GM23338 (cell line): ENCODE results near the gene RYR3. TPM values are rescaled to one million over a fixed set of nuclear protein-coding genes. Genes with fewer than 3 reads are reported as not detected.

Source experiments
- ATAC-seq: fragments of 200-7000 bp; cut with Tn5 transposase; 3 replicates; pipeline ENCODE4 v1.9.1; 2020
- DNase-seq: peaks from one replicate; pipeline ENCODE4 v3.0.0-alpha.2; 2015; ENCODE audit warnings: low spot score
- H2AFZ ChIP-seq: fragments of 200-600 bp; sonication (generic); 2 replicates; pipeline ENCODE4 v1.8.0; 2016; ENCODE audit warnings: antibody characterized with exemption, mild to moderate bottlenecking, moderate library complexity
- H3F3A ChIP-seq: fragments of 200-600 bp; sonication (generic); replicated peaks from 2 replicates; pipeline ENCODE4 v1.8.0; 2017; ENCODE audit warnings: antibody characterized with exemption, mixed run types, low read depth
- H3K27ac ChIP-seq: fragments of 200-600 bp; sonication (generic); 2 replicates; pipeline ENCODE4 v1.6.1; 2016; ENCODE audit warnings: low read depth
- H3K27me3 ChIP-seq: fragments of 200-600 bp; sonication (generic); 2 replicates; pipeline ENCODE4 v1.8.0; 2016; ENCODE audit warnings: mild to moderate bottlenecking, mixed run types, moderate library complexity; ENCODE audit not compliant: insufficient read depth
- H3K36me3 ChIP-seq: fragments of 200-600 bp; sonication (generic); 2 replicates; pipeline ENCODE4 v1.8.0; 2016; ENCODE audit warnings: mild to moderate bottlenecking; ENCODE audit not compliant: insufficient read depth
- H3K4me1 ChIP-seq: fragments of 200-600 bp; sonication (generic); 2 replicates; pipeline ENCODE4 v1.8.0; 2016; ENCODE audit warnings: mild to moderate bottlenecking, moderate library complexity; ENCODE audit not compliant: insufficient read depth
- H3K4me2 ChIP-seq: fragments of 200-600 bp; sonication (generic); 2 replicates; pipeline ENCODE4 v1.7.1; 2017; ENCODE audit warnings: mixed run types
- H3K4me3 ChIP-seq: fragments of 200-600 bp; sonication (generic); 2 replicates; pipeline ENCODE4 v1.6.1; 2016; ENCODE audit warnings: mixed run types
- H3K79me2 ChIP-seq: fragments of 200-600 bp; sonication (generic); replicated peaks from 2 replicates; pipeline ENCODE4 v1.8.0; 2017; ENCODE audit warnings: mild to moderate bottlenecking; ENCODE audit not compliant: insufficient read depth
- H3K9me2 ChIP-seq: fragments of 200-600 bp; sonication (generic); 2 replicates; pipeline ENCODE4 v1.8.0; 2017; ENCODE audit not compliant: insufficient read depth
- H4K20me1 ChIP-seq: fragments of 200-600 bp; sonication (generic); replicated peaks from 2 replicates; pipeline ENCODE4 v1.8.0; 2017; ENCODE audit warnings: mild to moderate bottlenecking; ENCODE audit not compliant: insufficient read depth
- H3K27ac Mint-ChIP-seq: 2 replicates; pipeline ENCODE4 v1.8.0; 2020; ENCODE audit warnings: inconsistent platforms, mild to moderate bottlenecking, moderate library complexity, mixed read lengths
- H3K27me3 Mint-ChIP-seq: 3 replicates; pipeline ENCODE4 v1.8.0; 2022; ENCODE audit warnings: low read depth, mild to moderate bottlenecking, moderate library complexity, mixed read lengths, inconsistent platforms; ENCODE audit not compliant: insufficient read depth, poor library complexity
- H3K36me3 Mint-ChIP-seq: 3 replicates; pipeline ENCODE4 v1.8.0; 2021; ENCODE audit warnings: low read depth, mild to moderate bottlenecking, inconsistent platforms, moderate library complexity, mixed read lengths
- H3K4me1 Mint-ChIP-seq: 3 replicates; pipeline ENCODE4 v1.8.0; 2020; ENCODE audit warnings: mild to moderate bottlenecking, inconsistent platforms, mixed read lengths
- H3K4me3 Mint-ChIP-seq: 3 replicates; pipeline ENCODE4 v1.8.0; 2021; ENCODE audit warnings: moderate library complexity, mild to moderate bottlenecking, inconsistent platforms, mixed read lengths
- H3K9me3 Mint-ChIP-seq: 3 replicates; pipeline ENCODE4 v1.8.0; 2020; ENCODE audit warnings: moderate library complexity, mild to moderate bottlenecking, inconsistent platforms, mixed read lengths
- CREB1 ChIP-seq: fragments of 250-450 bp; sonication (Bioruptor Pico); IDR thresholded peaks from 2 replicates; pipeline ENCODE4 v1.5.0; 2020; ENCODE audit warnings: low read depth, mild to moderate bottlenecking, moderate library complexity
- CTCF ChIP-seq, 2 experiments: fragments of 200-600 bp in 1 of 2; sonication (generic) in 1 of 2; conservative IDR thresholded peaks; 2 replicates each; pipeline versions ENCODE4 v1.5.1 to v1.6.1; 2016 to 2017; ENCODE audit warnings: antibody characterized with exemption in 2 of 2, low read depth in 2 of 2, mild to moderate bottlenecking in 2 of 2, moderate library complexity in 1 of 2
- ETS1 ChIP-seq: IDR thresholded peaks from 2 replicates; pipeline ENCODE4 v1.6.1; 2016; ENCODE audit warnings: antibody characterized with exemption
- EZH2 ChIP-seq: fragments of 200-600 bp; sonication (generic); IDR thresholded peaks from one replicate; pipeline ENCODE4 v1.8.0; 2017; ENCODE audit warnings: antibody characterized with exemption, mild to moderate bottlenecking, low read depth; ENCODE audit not compliant: unreplicated experiment
- EZH2phosphoT487 ChIP-seq: fragments of 200-600 bp; sonication (generic); IDR thresholded peaks from one replicate; pipeline ENCODE4 v1.8.1; 2018; ENCODE audit warnings: antibody characterized with exemption; ENCODE audit not compliant: unreplicated experiment
- JUNB ChIP-seq: IDR thresholded peaks from one replicate; pipeline ENCODE4 v1.6.1; 2016; ENCODE audit warnings: antibody characterized with exemption; ENCODE audit not compliant: unreplicated experiment
- NANOG ChIP-seq: IDR thresholded peaks from 2 replicates; pipeline ENCODE4 v1.6.1; 2016; ENCODE audit warnings: antibody characterized with exemption, borderline replicate concordance
- POLR2AphosphoS5 ChIP-seq: IDR thresholded peaks from 2 replicates; pipeline ENCODE4 v1.6.1; 2016; ENCODE audit warnings: antibody characterized with exemption, low read depth
- REST ChIP-seq: IDR thresholded peaks from one replicate; pipeline ENCODE4 v1.6.1; 2018; ENCODE audit warnings: antibody characterized with exemption; ENCODE audit not compliant: unreplicated experiment
- STAT1 ChIP-seq: IDR thresholded peaks from one replicate; pipeline ENCODE4 v1.6.1; 2016; ENCODE audit warnings: antibody characterized with exemption; ENCODE audit not compliant: unreplicated experiment
- ZNF114 ChIP-seq: fragments of 250-450 bp; sonication (Bioruptor Pico); IDR thresholded peaks from 2 replicates; pipeline ENCODE4 v1.5.0; 2020; ENCODE audit warnings: mild to moderate bottlenecking, moderate library complexity
- ZNF331 ChIP-seq: fragments of 250-450 bp; sonication (Bioruptor Pico); IDR thresholded peaks from 2 replicates; pipeline ENCODE4 v1.5.0; 2020; ENCODE audit warnings: low read depth, mild to moderate bottlenecking, moderate library complexity
- ZNF462 ChIP-seq: fragments of 250-450 bp; sonication (Bioruptor Pico); IDR thresholded peaks from 2 replicates; pipeline ENCODE4 v1.5.0; 2020; ENCODE audit warnings: mild to moderate bottlenecking, moderate library complexity
- polyA plus RNA-seq: library from polyadenylated mRNA; unstranded; fragments of >200 nt; fragmentation: Nextera tagmentation; extraction: Ambion mirVana; gene quantifications from 2 replicates; pipeline ENCODE4 v1.2.1, GENCODE V29; 2016
- total RNA-seq: library from RNA; depleted of rRNA; stranded (reverse); fragments of >200 nt; shearing (Covaris generic); gene quantifications from 2 replicates; pipeline ENCODE4 v1.2.3, GENCODE V29; 2014

The RYR3 gene
- total and polyA plus RNA-seq, 2 experiments from 2014 or later, result 1.1 to 1.2 TPM

- Histone ChIP-seq H3K79me2 (no peaks in the 10 kb centered on the region), H3K27me3 (no peaks in the 10 kb centered on the region), H3K4me3 (no peak overlapping the region), H3K27ac (no peak overlapping the region), H3F3A (no peaks in the 10 kb centered on the region), H3K4me2 (no peak overlapping the region), H2AFZ (no peak overlapping the region), H3K36me3 (no peaks in the 10 kb centered on the region), H3K9me2 (no peaks in the 10 kb centered on the region), H4K20me1 (no peaks in the 10 kb centered on the region), H3K4me1 (peaks cover 8% of the 10 kb centered on the region; the same call in 1 of the 2 replicates)
- no peak for DNase-seq
- H3K27me3 Mint-ChIP-seq, result peaks cover 4% of the 10 kb centered on the region
- no peak overlapping the region for H3K27ac Mint-ChIP-seq
- TF ChIP-seq ZNF331 (CRISPR knock-in tag), result no peak
- no peak for TF ChIP-seq ZNF462
- no peak for TF ChIP-seq CTCF (conservative IDR thresholded peaks at IDR 0.05; ENCODE audit: low read depth in 2 of 2)
- TF ChIP-seq ZNF114 (CRISPR knock-in tag), result no peak
- TF ChIP-seq EZH2phosphoT487, result no peak
- TF ChIP-seq CREB1 (CRISPR knock-in tag), result no peak
- TF ChIP-seq EZH2, result no peak
- TF ChIP-seq STAT1, result no peak
- TF ChIP-seq NANOG, result no peak
- TF ChIP-seq REST, result no peak
- TF ChIP-seq JUNB, result no peak
- TF ChIP-seq ETS1, result no peak
- no peak for TF ChIP-seq POLR2AphosphoS5
- no peaks in the 10 kb centered on the region for H3K36me3 Mint-ChIP-seq
- no peaks in the 10 kb centered on the region for H3K9me3 Mint-ChIP-seq
- H3K4me3 Mint-ChIP-seq, result no peak overlapping the region
- ATAC-seq, result no peak
- peaks cover 8% of the 10 kb centered on the region; the same call in 2 of the 3 replicates for H3K4me1 Mint-ChIP-seq
Measured at GRCh38 chr15:33543957-33544356, 233.2 kb downstream of the RYR3 start.
